Activated T-cell treated with anti-CD3 and anti-CD28 coated beads, Interleukin-2, amount 50 U/mL, for 72 hours (primary cell): Measurements from ENCODE around the gene CELF4. TPM values are rescaled to one million over a fixed set of nuclear protein-coding genes. Genes with fewer than 3 reads are reported as not detected.
A peak's percentile ranks its signal among the peaks of the same experiment; 100 is the strongest.

Source experiments
- ATAC-seq, 2 donors: fragments of 150-1000 bp; cut with Tn5 transposase; replicated peaks in 1 of 2; 2 replicates each; pipeline ENCODE4 v1.10.0; 2021; ENCODE audit warnings: moderate library complexity in 2 of 2, mild to moderate bottlenecking in 1 of 2
- DNase-seq, 2 donors: peaks; one replicate each; pipeline ENCODE4 v3.0.0; 2021 to 2022; ENCODE audit warnings: mixed read lengths in 1 of 2
- H3K27ac Mint-ChIP-seq: one replicate; pipeline ENCODE4 v1.8.0; 2022; ENCODE audit warnings: mild to moderate bottlenecking, moderate library complexity, mixed read lengths
- H3K27me3 Mint-ChIP-seq: one replicate; pipeline ENCODE4 v1.8.0; 2022; ENCODE audit warnings: low read depth, mixed read lengths
- H3K36me3 Mint-ChIP-seq, 2 donors: one replicate each; pipeline ENCODE4 v1.8.0; 2022; ENCODE audit warnings: mixed read lengths in 2 of 2, mild to moderate bottlenecking in 1 of 2; ENCODE audit not compliant: insufficient read depth in 2 of 2
- H3K4me1 Mint-ChIP-seq: one replicate; pipeline ENCODE4 v1.8.0; 2022; ENCODE audit warnings: low read depth, mixed read lengths
- H3K4me3 Mint-ChIP-seq, 2 donors: one replicate each; pipeline ENCODE4 v1.8.0; 2022; ENCODE audit warnings: mild to moderate bottlenecking in 2 of 2, mixed read lengths in 2 of 2, moderate library complexity in 2 of 2
- H3K9me3 Mint-ChIP-seq, 2 donors: one replicate each; pipeline ENCODE4 v1.8.0; 2022; ENCODE audit warnings: mixed read lengths in 2 of 2
- total RNA-seq, 2 donors: library from RNA; stranded (reverse); gene quantifications; one replicate each; pipeline ENCODE4 v1.2.3, GENCODE V29; 2022

Gene CELF4
- total RNA-seq: not detected

GRCh38 chr18:37565101-37565976 is at the start of gene CELF4:
CELF4 (minus strand) TSS chr18:37565798.
- Mint-ChIP-seq H3K4me1 (peaks cover 6% of the 10 kb centered on the region), H3K9me3 (no peaks in the 10 kb centered on the region), H3K27me3 (peaks cover 71% of the 10 kb centered on the region), H3K4me3 (peak within 1 kb of the TSS; percentile 65 to 72), H3K36me3 (peaks cover 0 to 3% of the 10 kb centered on the region in 2 donors), H3K27ac (no peak within 1 kb of the TSS)
- ATAC-seq: no peak
- DNase-seq: no peak

- Mint-ChIP-seq H3K4me1 (no peaks in the 10 kb centered on the region), H3K4me3 (no peak overlapping the region), H3K27me3 (no peaks in the 10 kb centered on the region), H3K9me3 (peaks cover 0 to 2% of the 10 kb centered on the region in 2 donors), H3K36me3 (no peaks in the 10 kb centered on the region), H3K27ac (no peak overlapping the region)
- DNase-seq: no peak
- no peak for ATAC-seq
These were observed 47.6 kb upstream of the CELF4 start for GRCh38 chr18:37613253-37613565.

- DNase-seq (no peak), ATAC-seq (no peak)
- H3K27ac Mint-ChIP-seq: no peak overlapping the region
- no peak overlapping the region for H3K4me3 Mint-ChIP-seq
- H3K4me1 Mint-ChIP-seq: no peaks in the 10 kb centered on the region
- H3K36me3 Mint-ChIP-seq: no peaks in the 10 kb centered on the region
- peaks cover 2 to 3% of the 10 kb centered on the region in 2 donors for H3K9me3 Mint-ChIP-seq
- H3K27me3 Mint-ChIP-seq: no peaks in the 10 kb centered on the region
These were observed 47.1 kb upstream of the CELF4 start for GRCh38 chr18:37612524-37613252.

GRCh38 chr18:37611614-37612279 is 46.1 kb upstream of the CELF4 start:
- H3K4me3 Mint-ChIP-seq: no peak overlapping the region
- H3K36me3 Mint-ChIP-seq: no peaks in the 10 kb centered on the region
- no peak for ATAC-seq
- no peak overlapping the region for H3K27ac Mint-ChIP-seq
- DNase-seq: no peak
- H3K4me1 Mint-ChIP-seq: no peaks in the 10 kb centered on the region
- no peaks in the 10 kb centered on the region for H3K27me3 Mint-ChIP-seq
- peaks cover under 1 to 3% of the 10 kb centered on the region in 2 donors for H3K9me3 Mint-ChIP-seq

GRCh38 chr18:37608876-37609275 is 43.3 kb upstream of the CELF4 start:
- H3K27me3 Mint-ChIP-seq: no peaks in the 10 kb centered on the region

GRCh38 chr18:37607281-37607680 is 41.7 kb upstream of the CELF4 start:
- no peak overlapping the region for H3K27ac Mint-ChIP-seq
- H3K4me3 Mint-ChIP-seq: no peak overlapping the region
- H3K36me3 Mint-ChIP-seq: no peaks in the 10 kb centered on the region
- H3K9me3 Mint-ChIP-seq: peaks cover 0 to 8% of the 10 kb centered on the region in 2 donors
- ATAC-seq (no peak), DNase-seq (no peak)
- no peaks in the 10 kb centered on the region for H3K27me3 Mint-ChIP-seq
- no peaks in the 10 kb centered on the region for H3K4me1 Mint-ChIP-seq

More at GRCh38 chr18:37608876-37609275, 43.3 kb upstream of the CELF4 start:
- Mint-ChIP-seq H3K27ac (no peak overlapping the region), H3K4me3 (no peak overlapping the region), H3K36me3 (no peaks in the 10 kb centered on the region), H3K9me3 (peaks cover 0 to 6% of the 10 kb centered on the region in 2 donors), H3K4me1 (no peaks in the 10 kb centered on the region)
- DNase-seq (no peak), ATAC-seq (no peak)

GRCh38 chr18:37604032-37604431 is 38.4 kb upstream of the CELF4 start:
- H3K36me3 Mint-ChIP-seq: no peaks in the 10 kb centered on the region
- H3K9me3 Mint-ChIP-seq: peaks cover 2 to 8% of the 10 kb centered on the region in 2 donors
- no peak for ATAC-seq
- H3K27me3 Mint-ChIP-seq: no peaks in the 10 kb centered on the region
- H3K27ac Mint-ChIP-seq: no peak overlapping the region
- no peak overlapping the region for H3K4me3 Mint-ChIP-seq
- no peak for DNase-seq
- H3K4me1 Mint-ChIP-seq: no peaks in the 10 kb centered on the region

GRCh38 chr18:37598966-37599896 is 33.6 kb upstream of the CELF4 start:
- H3K4me1 Mint-ChIP-seq: no peaks in the 10 kb centered on the region
- H3K9me3 Mint-ChIP-seq: peaks cover 2% of the 10 kb centered on the region in 2 donors
- H3K27me3 Mint-ChIP-seq: no peaks in the 10 kb centered on the region
- ATAC-seq (no peak), DNase-seq (no peak)
- H3K4me3 Mint-ChIP-seq: no peak overlapping the region
- H3K36me3 Mint-ChIP-seq: no peaks in the 10 kb centered on the region
- no peak overlapping the region for H3K27ac Mint-ChIP-seq

GRCh38 chr18:37598396-37598795 is 32.8 kb upstream of the CELF4 start:
- DNase-seq (no peak), ATAC-seq (no peak)
- Mint-ChIP-seq H3K4me3 (no peak overlapping the region), H3K27me3 (no peaks in the 10 kb centered on the region), H3K9me3 (peaks cover 0 to 2% of the 10 kb centered on the region in 2 donors), H3K36me3 (no peaks in the 10 kb centered on the region), H3K4me1 (no peaks in the 10 kb centered on the region), H3K27ac (no peak overlapping the region)

GRCh38 chr18:37590346-37590745 is 24.7 kb upstream of the CELF4 start:
- no peaks in the 10 kb centered on the region for H3K36me3 Mint-ChIP-seq
- H3K27ac Mint-ChIP-seq: no peak overlapping the region
- ATAC-seq (no peak), DNase-seq (no peak)
- H3K4me1 Mint-ChIP-seq: no peaks in the 10 kb centered on the region
- peaks cover 2 to 3% of the 10 kb centered on the region in 2 donors for H3K9me3 Mint-ChIP-seq
- no peak overlapping the region for H3K4me3 Mint-ChIP-seq
- no peaks in the 10 kb centered on the region for H3K27me3 Mint-ChIP-seq

- no peaks in the 10 kb centered on the region for H3K27me3 Mint-ChIP-seq
- no peaks in the 10 kb centered on the region for H3K36me3 Mint-ChIP-seq
- ATAC-seq: no peak
- DNase-seq: no peak
- no peaks in the 10 kb centered on the region for H3K4me1 Mint-ChIP-seq
- peaks cover 2 to 7% of the 10 kb centered on the region in 2 donors for H3K9me3 Mint-ChIP-seq
- H3K4me3 Mint-ChIP-seq: no peak overlapping the region
- H3K27ac Mint-ChIP-seq: no peak overlapping the region
These were observed 22.7 kb upstream of the CELF4 start for GRCh38 chr18:37588289-37588688.

GRCh38 chr18:37586656-37587225 is 21.1 kb upstream of the CELF4 start:
- no peak for DNase-seq
- Mint-ChIP-seq H3K27ac (no peak overlapping the region), H3K4me1 (no peaks in the 10 kb centered on the region), H3K27me3 (no peaks in the 10 kb centered on the region), H3K4me3 (no peak overlapping the region), H3K9me3 (peaks cover 0 to 5% of the 10 kb centered on the region in 2 donors), H3K36me3 (no peaks in the 10 kb centered on the region)
- no peak for ATAC-seq
